Central memory CD8-positive, alpha-beta T cell (primary cell): Measurements from ENCODE around the gene MTAP.

Source experiments
- ATAC-seq: fragments of 150-1000 bp; cut with Tn5 transposase; replicated peaks from 2 replicates; pipeline ENCODE4 v1.10.0; 2022; ENCODE audit warnings: mild to moderate bottlenecking, moderate FRiP score, moderate number of reproducible peaks; ENCODE audit not compliant: poor library complexity, severe bottlenecking; ENCODE audit errors: extremely low read depth
- DNase-seq, 2 donors: peaks; one replicate each; pipeline ENCODE4 v3.0.0; 2021; ENCODE audit warnings: low spot score in 2 of 2
- H3K27ac Mint-ChIP-seq: one replicate; pipeline ENCODE4 v1.8.0; 2022; ENCODE audit warnings: low read depth, mild to moderate bottlenecking, moderate library complexity, mixed read lengths
- H3K27me3 Mint-ChIP-seq: one replicate; pipeline ENCODE4 v1.8.0; 2022; ENCODE audit warnings: mixed read lengths
- H3K36me3 Mint-ChIP-seq: one replicate; pipeline ENCODE4 v1.8.0; 2022; ENCODE audit warnings: mild to moderate bottlenecking, moderate library complexity, mixed read lengths; ENCODE audit not compliant: insufficient read depth
- H3K4me1 Mint-ChIP-seq: one replicate; pipeline ENCODE4 v1.8.0; 2022; ENCODE audit warnings: mixed read lengths
- H3K4me3 Mint-ChIP-seq: one replicate; pipeline ENCODE4 v1.8.0; 2022; ENCODE audit warnings: mild to moderate bottlenecking, moderate library complexity, mixed read lengths
- H3K9me3 Mint-ChIP-seq: one replicate; pipeline ENCODE4 v1.8.0; 2022; ENCODE audit warnings: mixed read lengths

Gene MTAP

GRCh38 chr9:21802418-21803000 lies at the start of gene MTAP:
MTAP (plus strand) TSS chr9:21802636; CDS start chr9:21802749, 113 bp downstream.
- H3K36me3 Mint-ChIP-seq: peaks cover 8% of the 10 kb centered on the region
- H3K9me3 Mint-ChIP-seq: no peaks in the 10 kb centered on the region
- peaks cover 52% of the 10 kb centered on the region for H3K4me1 Mint-ChIP-seq
- DNase-seq (peak; percentile 31 to 43), ATAC-seq (peak; percentile 74)
- H3K27me3 Mint-ChIP-seq: peaks cover 22% of the 10 kb centered on the region
- H3K27ac Mint-ChIP-seq: peak within 1 kb of the TSS; percentile 99
- peak within 1 kb of the TSS; percentile 98 for H3K4me3 Mint-ChIP-seq

GRCh38 chr9:21753523-21753922 lies 48.9 kb upstream of the MTAP start:
- no peaks in the 10 kb centered on the region for H3K9me3 Mint-ChIP-seq
- peaks cover 59% of the 10 kb centered on the region for H3K27me3 Mint-ChIP-seq
- no peak for ATAC-seq
- no peaks in the 10 kb centered on the region for H3K4me1 Mint-ChIP-seq
- no peak for DNase-seq
- no peaks in the 10 kb centered on the region for H3K36me3 Mint-ChIP-seq
- no peak overlapping the region for H3K27ac Mint-ChIP-seq
- H3K4me3 Mint-ChIP-seq: no peak overlapping the region

GRCh38 chr9:21754741-21755140 lies 47.7 kb upstream of the MTAP start:
- H3K27me3 Mint-ChIP-seq: peaks cover 63% of the 10 kb centered on the region
- DNase-seq (no peak), ATAC-seq (no peak)
- no peak overlapping the region for H3K4me3 Mint-ChIP-seq
- no peaks in the 10 kb centered on the region for H3K4me1 Mint-ChIP-seq
- no peaks in the 10 kb centered on the region for H3K36me3 Mint-ChIP-seq
- H3K9me3 Mint-ChIP-seq: no peaks in the 10 kb centered on the region
- H3K27ac Mint-ChIP-seq: no peak overlapping the region

GRCh38 chr9:21758540-21758939 lies 43.9 kb upstream of the MTAP start:
- no peaks in the 10 kb centered on the region for H3K9me3 Mint-ChIP-seq
- no peak overlapping the region for H3K27ac Mint-ChIP-seq
- ATAC-seq (no peak), DNase-seq (no peak)
- H3K4me3 Mint-ChIP-seq: no peak overlapping the region
- peaks cover 73% of the 10 kb centered on the region for H3K27me3 Mint-ChIP-seq
- H3K36me3 Mint-ChIP-seq: no peaks in the 10 kb centered on the region
- peaks cover 5% of the 10 kb centered on the region for H3K4me1 Mint-ChIP-seq

GRCh38 chr9:21761309-21761901 lies 41.0 kb upstream of the MTAP start:
- Mint-ChIP-seq H3K9me3 (no peaks in the 10 kb centered on the region), H3K4me3 (no peak overlapping the region), H3K27me3 (peaks cover 66% of the 10 kb centered on the region), H3K36me3 (no peaks in the 10 kb centered on the region), H3K27ac (no peak overlapping the region), H3K4me1 (peaks cover 5% of the 10 kb centered on the region)
- ATAC-seq: no peak
- DNase-seq: no peak

GRCh38 chr9:21762064-21762463 lies 40.4 kb upstream of the MTAP start:
- Mint-ChIP-seq H3K36me3 (no peaks in the 10 kb centered on the region), H3K4me1 (peaks cover 5% of the 10 kb centered on the region), H3K27me3 (peaks cover 60% of the 10 kb centered on the region), H3K9me3 (no peaks in the 10 kb centered on the region), H3K4me3 (no peak overlapping the region), H3K27ac (no peak overlapping the region)
- DNase-seq (no peak), ATAC-seq (no peak)

GRCh38 chr9:21764846-21765245 lies 37.6 kb upstream of the MTAP start:
- H3K36me3 Mint-ChIP-seq: no peaks in the 10 kb centered on the region
- DNase-seq: no peak
- H3K27ac Mint-ChIP-seq: no peak overlapping the region
- no peaks in the 10 kb centered on the region for H3K9me3 Mint-ChIP-seq
- ATAC-seq: no peak
- H3K4me3 Mint-ChIP-seq: no peak overlapping the region
- H3K4me1 Mint-ChIP-seq: peaks cover 5% of the 10 kb centered on the region
- peaks cover 53% of the 10 kb centered on the region for H3K27me3 Mint-ChIP-seq

- H3K27me3 Mint-ChIP-seq: peaks cover 44% of the 10 kb centered on the region
- H3K4me1 Mint-ChIP-seq: peaks cover 9% of the 10 kb centered on the region
- DNase-seq (no peak), ATAC-seq (no peak)
- H3K9me3 Mint-ChIP-seq: no peaks in the 10 kb centered on the region
- H3K27ac Mint-ChIP-seq: no peak overlapping the region
- H3K36me3 Mint-ChIP-seq: no peaks in the 10 kb centered on the region
- H3K4me3 Mint-ChIP-seq: no peak overlapping the region
Observed at GRCh38 chr9:21766096-21766495, 36.3 kb upstream of the MTAP start.

- DNase-seq: no peak
- H3K27ac Mint-ChIP-seq: no peak overlapping the region
- no peak for ATAC-seq
- no peak overlapping the region for H3K4me3 Mint-ChIP-seq
- no peaks in the 10 kb centered on the region for H3K36me3 Mint-ChIP-seq
- peaks cover 4% of the 10 kb centered on the region for H3K4me1 Mint-ChIP-seq
- peaks cover 8% of the 10 kb centered on the region for H3K27me3 Mint-ChIP-seq
- H3K9me3 Mint-ChIP-seq: no peaks in the 10 kb centered on the region
Observed at GRCh38 chr9:21770871-21771560, 31.4 kb upstream of the MTAP start.

GRCh38 chr9:21777701-21778100 lies 24.7 kb upstream of the MTAP start:
- no peak overlapping the region for H3K27ac Mint-ChIP-seq
- ATAC-seq (no peak), DNase-seq (no peak)
- H3K9me3 Mint-ChIP-seq: no peaks in the 10 kb centered on the region
- H3K4me1 Mint-ChIP-seq: no peaks in the 10 kb centered on the region
- H3K27me3 Mint-ChIP-seq: no peaks in the 10 kb centered on the region
- H3K4me3 Mint-ChIP-seq: no peak overlapping the region
- H3K36me3 Mint-ChIP-seq: no peaks in the 10 kb centered on the region

- no peak for DNase-seq
- H3K27me3 Mint-ChIP-seq: no peaks in the 10 kb centered on the region
- no peak for ATAC-seq
- no peaks in the 10 kb centered on the region for H3K36me3 Mint-ChIP-seq
- no peaks in the 10 kb centered on the region for H3K9me3 Mint-ChIP-seq
- no peaks in the 10 kb centered on the region for H3K4me1 Mint-ChIP-seq
- no peak overlapping the region for H3K4me3 Mint-ChIP-seq
- no peak overlapping the region for H3K27ac Mint-ChIP-seq
Observed at GRCh38 chr9:21778304-21778703, 24.1 kb upstream of the MTAP start.

GRCh38 chr9:21779397-21779796 lies 23.0 kb upstream of the MTAP start:
- Mint-ChIP-seq H3K27me3 (no peaks in the 10 kb centered on the region), H3K9me3 (no peaks in the 10 kb centered on the region), H3K36me3 (no peaks in the 10 kb centered on the region), H3K4me3 (no peak overlapping the region), H3K27ac (no peak overlapping the region), H3K4me1 (no peaks in the 10 kb centered on the region)
- DNase-seq: no peak
- no peak for ATAC-seq

GRCh38 chr9:21781656-21782055 lies 20.8 kb upstream of the MTAP start:
- no peaks in the 10 kb centered on the region for H3K4me1 Mint-ChIP-seq
- no peak overlapping the region for H3K27ac Mint-ChIP-seq
- DNase-seq (no peak), ATAC-seq (no peak)
- H3K27me3 Mint-ChIP-seq: no peaks in the 10 kb centered on the region
- no peak overlapping the region for H3K4me3 Mint-ChIP-seq
- no peaks in the 10 kb centered on the region for H3K36me3 Mint-ChIP-seq
- H3K9me3 Mint-ChIP-seq: no peaks in the 10 kb centered on the region
